ENCODE results near the gene GAS7. TPM values are rescaled to one million over a fixed set of nuclear protein-coding genes. Genes with fewer than 3 reads are reported as not detected.
"Not testable (repeated sequence)": the region's sequence is repeated elsewhere in the genome, so short reads cannot be mapped to it uniquely, and the experiment has no call there.

The GAS7 gene
- total RNA-seq, 1 donor from 2014 or later: 0.26 TPM

DNA sequence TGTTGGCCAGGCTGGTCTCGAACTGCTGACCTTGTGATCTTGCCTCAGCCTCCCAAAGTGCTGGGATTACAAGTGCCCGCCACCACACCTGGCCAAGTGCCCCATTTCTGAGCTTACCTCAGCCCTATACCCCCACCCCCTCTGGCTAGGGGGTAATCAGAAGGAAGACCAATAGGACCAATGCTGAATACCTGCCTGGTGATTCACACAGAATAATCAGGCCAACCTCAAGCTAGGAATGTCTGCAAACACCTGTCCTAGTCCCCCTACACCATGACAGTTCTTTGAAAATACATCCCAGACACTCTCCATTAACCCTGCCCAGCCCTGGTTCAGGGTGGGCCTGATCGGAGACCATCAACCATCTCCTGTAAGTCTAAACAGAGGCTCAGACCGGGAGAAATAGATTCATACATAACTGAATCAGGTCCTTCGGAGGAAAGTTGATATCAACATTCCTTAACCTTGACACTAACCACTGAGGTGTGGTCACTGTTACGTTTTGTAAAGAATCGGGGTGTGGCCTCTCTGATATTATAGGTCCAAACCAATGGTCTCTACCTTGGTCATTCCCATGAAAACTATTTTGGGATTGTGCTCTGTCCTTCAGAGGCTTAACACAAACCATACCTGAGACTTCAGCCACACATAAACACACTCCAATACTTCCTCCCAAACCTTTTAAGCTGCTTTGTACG, 130.8 kb downstream of the GAS7 start:
- intact Hi-C loops (cut with micrococcal nuclease): no loop called here
- H3K4me3 Mint-ChIP-seq: no peak overlapping the region
- H3K27me3 Mint-ChIP-seq: no peaks in the 10 kb centered on the region
- no peaks in the 10 kb centered on the region for H3K4me1 Mint-ChIP-seq
- H3K9me3 Mint-ChIP-seq: no peaks in the 10 kb centered on the region
- no peak overlapping the region for H3K27ac Mint-ChIP-seq
- H3K36me3 Mint-ChIP-seq (ENCODE audit: low read depth): no peaks in the 10 kb centered on the region
- DNase-seq: no peak

DNA sequence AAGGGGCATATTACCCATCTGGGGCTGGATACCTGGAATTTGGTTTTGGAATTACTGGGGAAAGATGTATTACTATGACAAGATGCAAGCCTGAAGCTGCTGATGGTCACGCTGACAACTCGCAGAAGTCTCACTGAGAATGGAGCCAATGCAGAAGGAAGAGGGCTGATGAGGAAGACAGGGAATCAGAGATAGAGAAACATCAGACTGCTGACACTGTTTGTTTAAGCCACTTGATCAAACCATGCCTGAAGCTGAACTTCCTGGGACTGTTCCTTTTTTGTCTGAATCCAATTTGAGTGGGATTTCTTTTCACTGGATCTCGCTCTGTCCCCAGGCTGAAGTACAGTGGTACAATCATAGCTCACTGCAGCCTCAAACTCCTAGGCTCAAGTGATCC, 133.9 kb downstream of the GAS7 start:
- Mint-ChIP-seq H3K27me3 (no peaks in the 10 kb centered on the region), H3K4me3 (no peak overlapping the region), H3K27ac (no peak overlapping the region), H3K36me3 (ENCODE audit: low read depth) (no peaks in the 10 kb centered on the region), H3K4me1 (no peaks in the 10 kb centered on the region), H3K9me3 (no peaks in the 10 kb centered on the region)
- intact Hi-C loops (cut with micrococcal nuclease): no loop called here
- DNase-seq: no peak

DNA sequence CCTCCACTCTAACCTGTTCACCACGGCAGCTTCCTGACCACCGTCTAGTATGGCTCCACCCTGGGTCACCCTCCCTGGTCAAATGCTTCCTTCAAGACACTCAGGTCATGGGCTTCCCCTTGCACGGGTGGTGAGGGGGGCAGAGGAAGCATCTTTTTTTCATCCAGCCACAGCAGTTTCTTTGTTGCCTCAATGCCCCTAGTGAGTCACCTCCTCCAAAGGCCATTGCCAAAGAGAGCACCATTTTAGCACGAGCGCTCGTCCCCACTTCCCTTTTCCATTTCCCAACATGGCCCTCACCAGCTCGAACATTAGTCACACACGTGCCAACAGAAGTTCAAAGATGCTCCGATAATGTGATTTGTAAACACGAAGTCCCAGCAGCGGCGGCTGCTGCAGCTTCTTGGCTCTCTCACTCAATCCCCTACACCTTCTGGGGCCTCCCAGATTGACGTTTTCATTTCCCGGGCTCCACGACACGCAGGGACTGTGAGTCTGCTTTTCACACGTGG, 134.6 kb downstream of the GAS7 start:
- H3K27me3 Mint-ChIP-seq: no peaks in the 10 kb centered on the region
- no peak overlapping the region for H3K27ac Mint-ChIP-seq
- H3K9me3 Mint-ChIP-seq: no peaks in the 10 kb centered on the region
- intact Hi-C loops (cut with micrococcal nuclease): no loop called here
- H3K4me3 Mint-ChIP-seq: no peak overlapping the region
- DNase-seq: no peak
- no peaks in the 10 kb centered on the region for H3K36me3 Mint-ChIP-seq (ENCODE audit: low read depth)
- H3K4me1 Mint-ChIP-seq: no peaks in the 10 kb centered on the region

DNA sequence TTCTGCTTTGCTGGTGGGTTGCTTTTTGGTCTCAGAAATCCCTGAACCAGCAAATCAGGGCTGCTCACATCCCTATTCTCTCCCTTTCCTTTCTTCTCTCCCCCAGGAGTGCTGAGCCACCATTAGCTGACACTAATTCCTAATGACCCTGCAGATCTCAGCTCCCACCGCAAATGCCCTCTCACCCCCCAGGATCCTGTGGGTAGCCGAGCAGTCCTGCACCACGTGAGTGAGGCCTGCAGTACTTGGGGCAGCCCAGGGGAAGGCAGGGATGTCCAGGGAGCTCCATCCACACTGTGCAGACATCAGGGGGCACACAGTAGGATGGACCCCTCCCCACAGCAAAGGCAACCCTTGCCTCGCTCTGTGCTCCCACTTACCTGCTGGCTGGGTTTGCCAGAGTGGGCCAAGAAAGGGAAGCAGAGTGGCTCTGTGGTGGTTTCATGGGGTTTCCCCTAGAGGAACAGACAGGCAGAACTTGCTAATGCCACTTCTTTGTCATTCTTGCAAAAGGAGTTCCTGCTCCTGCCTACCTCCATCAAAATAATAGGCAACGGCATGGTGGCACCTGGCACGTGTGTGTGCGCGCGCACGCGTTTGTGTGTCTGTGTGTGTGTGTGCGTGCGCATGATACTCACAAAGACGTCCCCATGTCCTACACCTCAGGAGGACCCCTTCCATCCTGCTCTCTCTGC, 135.6 kb downstream of the GAS7 start:
- intact Hi-C loops (cut with micrococcal nuclease): no loop called here

DNA sequence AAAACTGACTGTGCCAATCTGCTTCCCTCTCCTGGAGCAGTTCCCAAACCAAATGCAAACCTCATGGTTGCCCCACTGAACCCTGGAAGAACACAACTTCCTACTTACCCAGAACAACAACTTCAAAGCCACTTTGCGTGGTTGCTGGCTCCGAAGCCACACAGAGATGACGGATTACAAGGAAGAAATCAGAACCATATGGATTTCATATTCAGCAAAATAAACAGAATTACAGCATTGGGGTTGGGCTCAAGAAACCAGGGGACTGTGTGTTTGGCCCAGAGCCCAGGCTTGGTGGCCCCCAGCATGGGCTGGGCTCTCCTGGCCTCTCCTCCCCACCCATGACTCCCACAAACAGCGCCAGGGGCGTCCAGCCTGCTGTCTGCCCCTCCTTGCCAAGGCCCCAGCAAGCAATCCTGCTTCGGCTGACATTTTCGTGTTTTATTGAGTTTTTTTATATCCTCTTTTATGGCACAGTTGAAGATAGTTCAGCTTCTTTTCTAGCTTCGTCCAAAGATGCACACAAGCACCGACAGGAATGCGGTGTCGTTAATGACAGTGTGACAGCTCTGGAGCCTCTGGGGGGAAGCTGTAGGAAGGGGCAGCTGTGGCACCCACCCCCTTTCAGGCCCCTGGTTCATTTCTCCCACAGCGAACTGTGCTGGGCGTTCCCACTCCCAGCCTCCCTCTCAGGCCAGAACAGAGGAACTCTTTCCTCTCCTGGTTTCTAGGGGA, 137.1 kb downstream of the GAS7 start:
- intact Hi-C loops (cut with micrococcal nuclease): no loop called here
- Mint-ChIP-seq H3K4me1 (no peaks in the 10 kb centered on the region), H3K27ac (no peak overlapping the region), H3K27me3 (no peaks in the 10 kb centered on the region), H3K4me3 (no peak overlapping the region), H3K36me3 (ENCODE audit: low read depth) (no peaks in the 10 kb centered on the region), H3K9me3 (no peaks in the 10 kb centered on the region)
- no peak for DNase-seq

More for the DNA sequence above, 135.6 kb downstream of the GAS7 start:
- no peaks in the 10 kb centered on the region for H3K4me1 Mint-ChIP-seq
- no peak overlapping the region for H3K4me3 Mint-ChIP-seq
- no peak for DNase-seq
- no peak overlapping the region for H3K27ac Mint-ChIP-seq
- no peaks in the 10 kb centered on the region for H3K36me3 Mint-ChIP-seq (ENCODE audit: low read depth)
- H3K27me3 Mint-ChIP-seq: no peaks in the 10 kb centered on the region
- no peaks in the 10 kb centered on the region for H3K9me3 Mint-ChIP-seq

DNA sequence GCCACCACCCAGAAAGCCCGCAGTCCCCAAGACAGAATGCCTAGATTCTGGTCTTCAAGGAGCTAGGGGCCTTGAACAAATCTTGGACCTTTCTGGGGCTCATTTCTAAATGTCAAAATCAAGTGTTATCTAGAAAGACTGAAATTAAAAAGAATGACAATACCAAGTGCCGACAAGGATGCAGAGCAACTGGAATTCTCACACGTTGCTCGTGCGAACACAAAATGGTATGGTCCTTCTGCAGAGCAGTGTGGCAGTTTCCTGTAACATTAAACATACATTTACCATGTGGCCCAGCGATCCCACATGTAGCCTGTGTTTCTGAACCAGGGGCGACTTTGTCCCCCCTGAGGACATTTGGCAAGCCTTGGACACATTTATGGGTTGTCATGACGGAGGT, 137.9 kb downstream of the GAS7 start:
- intact Hi-C loops (cut with micrococcal nuclease): no loop called here
- H3K27me3 Mint-ChIP-seq: no peaks in the 10 kb centered on the region
- H3K36me3 Mint-ChIP-seq (ENCODE audit: low read depth): no peaks in the 10 kb centered on the region
- H3K4me3 Mint-ChIP-seq: no peak overlapping the region
- no peak overlapping the region for H3K27ac Mint-ChIP-seq
- H3K9me3 Mint-ChIP-seq: no peaks in the 10 kb centered on the region
- no peak for DNase-seq
- H3K4me1 Mint-ChIP-seq: no peaks in the 10 kb centered on the region

DNA sequence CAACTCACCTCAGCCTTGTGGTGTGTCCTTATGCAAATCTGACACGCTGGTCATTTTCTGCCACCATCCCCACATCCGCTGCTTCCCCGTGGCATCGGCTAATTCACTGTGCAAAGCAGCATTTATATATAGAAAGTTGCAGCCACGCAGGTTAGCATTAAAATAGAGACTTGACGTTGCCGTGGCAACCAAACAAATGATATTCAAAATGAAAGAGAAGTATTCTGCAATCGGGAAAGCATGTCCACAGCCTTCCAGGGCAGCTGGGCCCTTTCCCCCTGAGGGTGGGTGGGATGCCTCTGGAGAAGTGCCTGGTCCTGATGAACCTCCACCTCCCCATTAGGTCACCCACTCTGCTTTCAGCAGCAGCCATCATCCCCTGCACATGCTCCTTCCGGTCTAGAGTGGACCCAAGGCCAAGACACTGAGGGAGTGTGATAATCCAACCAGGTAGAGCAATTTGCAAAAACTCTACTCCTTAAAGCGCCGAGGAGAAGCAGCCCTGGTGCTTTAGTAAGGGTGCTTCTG, 138.7 kb downstream of the GAS7 start:
- no peaks in the 10 kb centered on the region for H3K9me3 Mint-ChIP-seq
- no peaks in the 10 kb centered on the region for H3K27me3 Mint-ChIP-seq
- H3K4me1 Mint-ChIP-seq: no peaks in the 10 kb centered on the region
- no peak for DNase-seq
- H3K27ac Mint-ChIP-seq: no peak overlapping the region
- H3K36me3 Mint-ChIP-seq (ENCODE audit: low read depth): no peaks in the 10 kb centered on the region
- intact Hi-C loops (cut with micrococcal nuclease): no loop called here
- no peak overlapping the region for H3K4me3 Mint-ChIP-seq

DNA sequence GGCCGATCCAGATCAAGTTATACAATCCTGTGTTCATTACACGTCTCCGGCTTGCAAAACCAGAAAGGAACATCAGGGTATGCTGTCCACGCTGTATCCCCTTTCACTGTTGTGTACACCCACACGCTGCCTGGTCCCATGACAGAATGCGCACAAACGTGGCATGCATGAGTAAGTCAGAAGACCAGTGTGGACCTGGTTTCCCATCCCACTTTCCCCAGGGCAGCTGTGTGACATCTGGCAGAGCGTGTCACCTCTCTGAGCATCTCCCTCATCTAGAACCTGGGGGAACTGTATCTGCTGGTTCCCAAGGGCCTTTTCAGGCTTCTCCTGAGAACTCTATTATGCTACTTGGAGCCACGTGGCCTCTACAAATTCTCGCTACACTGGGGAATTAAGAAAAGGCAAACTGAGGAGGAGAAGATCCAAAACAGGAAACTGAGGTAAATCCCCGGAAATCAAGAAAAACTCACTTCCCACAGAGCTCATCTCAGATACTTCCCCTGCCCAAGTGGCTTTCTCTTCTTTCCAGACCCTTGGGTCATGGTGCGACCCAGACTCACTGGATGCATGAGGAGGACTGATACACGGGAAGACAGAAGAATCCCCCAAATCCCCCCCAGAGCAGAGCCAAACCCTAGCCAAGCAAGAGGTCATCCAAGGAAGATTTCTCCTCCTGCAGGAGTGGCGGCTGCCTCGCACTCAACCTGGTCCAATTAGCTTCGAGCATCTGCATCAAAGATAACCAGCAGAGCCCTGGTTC, 139.3 kb downstream of the GAS7 start:
- H3K9me3 Mint-ChIP-seq: no peaks in the 10 kb centered on the region

DNA sequence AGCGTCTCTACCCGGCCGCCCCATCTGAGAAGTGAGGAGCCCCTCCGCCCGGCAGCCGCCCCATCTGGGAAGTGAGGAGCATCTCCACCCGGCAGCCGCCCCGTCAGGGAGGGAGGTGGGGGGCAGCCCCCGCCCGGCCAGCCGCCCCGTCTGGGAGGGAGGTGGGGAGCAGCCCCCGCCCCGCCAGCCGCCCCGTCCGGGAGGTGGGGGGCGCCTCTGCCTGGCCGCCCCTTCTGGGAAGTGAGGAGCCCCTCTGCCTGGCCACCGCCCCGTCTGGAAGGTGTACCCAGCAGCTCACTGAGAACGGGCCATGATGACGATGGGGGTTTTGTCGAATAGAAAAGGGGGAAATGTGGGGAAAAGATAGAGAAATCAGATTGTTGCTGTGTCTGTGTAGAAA, 140.9 kb downstream of the GAS7 start:
- H3K4me3 Mint-ChIP-seq; H3K4me1 Mint-ChIP-seq; DNase-seq; H3K27ac Mint-ChIP-seq; intact Hi-C loops (cut with micrococcal nuclease); H3K27me3 Mint-ChIP-seq; H3K36me3 Mint-ChIP-seq (ENCODE audit: low read depth); H3K9me3 Mint-ChIP-seq: not testable (repeated sequence)

More for the DNA sequence above, 139.3 kb downstream of the GAS7 start:
- Mint-ChIP-seq H3K27ac (no peak overlapping the region), H3K36me3 (ENCODE audit: low read depth) (no peaks in the 10 kb centered on the region), H3K4me1 (no peaks in the 10 kb centered on the region), H3K4me3 (no peak overlapping the region), H3K27me3 (no peaks in the 10 kb centered on the region)
- no peak for DNase-seq
- intact Hi-C loops (cut with micrococcal nuclease): no loop called here

DNA sequence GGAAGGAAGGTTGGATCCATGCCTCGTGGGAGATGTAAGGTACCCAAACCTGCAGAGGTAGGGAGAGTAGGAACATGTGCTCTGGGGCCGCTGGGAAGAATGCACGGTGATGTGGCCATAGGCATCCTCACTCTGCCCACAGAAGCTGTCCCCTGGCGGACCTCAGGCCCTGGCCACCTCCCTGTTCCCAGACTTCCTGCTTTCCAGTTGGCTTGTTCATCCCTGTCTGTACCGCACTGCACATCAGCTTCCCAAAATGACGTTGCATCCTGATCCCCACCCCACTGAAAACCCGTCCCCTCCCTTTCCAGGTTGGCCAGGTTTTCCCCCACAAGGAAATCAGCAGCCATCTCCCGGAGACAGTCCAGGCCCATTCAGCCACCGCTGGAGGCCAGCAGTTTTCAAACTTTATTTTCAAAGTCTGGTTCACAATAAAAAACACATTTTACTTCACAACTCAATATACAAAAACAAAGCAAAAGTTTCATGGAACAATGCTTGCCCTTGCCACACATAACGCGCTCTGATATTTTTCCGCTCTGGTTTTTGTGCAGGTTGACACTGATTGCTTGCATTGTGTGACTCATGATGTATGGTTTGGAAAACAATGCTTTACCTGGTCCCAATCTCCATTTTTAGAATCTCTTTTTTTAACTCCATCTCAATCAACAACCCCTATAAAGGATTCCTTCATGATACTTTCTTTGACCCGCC, 143.0 kb downstream of the GAS7 start:
- no peak for DNase-seq
- Mint-ChIP-seq H3K4me1 (no peaks in the 10 kb centered on the region), H3K27ac (no peak overlapping the region), H3K9me3 (no peaks in the 10 kb centered on the region), H3K27me3 (no peaks in the 10 kb centered on the region), H3K4me3 (no peak overlapping the region), H3K36me3 (ENCODE audit: low read depth) (no peaks in the 10 kb centered on the region)
- intact Hi-C loops (cut with micrococcal nuclease): no loop called here

DNA sequence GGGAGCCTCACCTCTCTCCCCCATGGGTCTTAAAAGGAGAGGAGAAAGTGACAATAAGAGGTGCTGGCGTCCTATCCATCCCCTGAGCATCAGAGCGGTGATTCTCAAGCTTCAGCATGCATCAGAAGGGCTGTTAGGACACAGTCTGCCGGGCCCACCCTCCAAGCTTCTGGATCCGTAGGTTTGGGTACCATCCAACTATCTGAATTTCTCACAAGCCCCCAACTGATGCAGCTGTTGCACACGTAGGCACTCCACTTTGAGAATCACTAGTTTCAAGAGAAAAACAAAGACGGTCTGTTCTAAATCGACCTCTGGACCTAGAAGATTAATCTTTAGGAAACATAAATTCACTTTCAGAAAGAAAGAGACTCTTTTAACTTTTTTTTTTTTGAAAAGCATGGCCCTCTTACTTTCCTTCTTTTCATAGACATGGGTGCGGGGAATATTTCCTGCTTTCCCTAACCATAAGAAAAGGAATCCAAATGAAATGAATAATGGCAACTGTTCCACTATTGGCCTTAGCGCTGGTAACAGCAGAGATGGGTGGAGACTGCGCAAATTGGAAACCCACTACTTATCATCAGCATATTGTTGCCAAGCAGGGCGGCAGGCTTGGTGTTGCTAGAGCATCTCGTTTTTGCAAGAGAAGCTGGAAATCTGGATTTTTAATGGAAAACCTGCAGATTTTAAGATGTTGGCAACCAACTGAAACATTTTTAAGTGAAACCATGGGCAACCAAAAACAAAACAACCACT, 144.4 kb downstream of the GAS7 start:
- H3K27ac Mint-ChIP-seq: no peak overlapping the region
- no peaks in the 10 kb centered on the region for H3K27me3 Mint-ChIP-seq
- no peaks in the 10 kb centered on the region for H3K4me1 Mint-ChIP-seq
- no peaks in the 10 kb centered on the region for H3K9me3 Mint-ChIP-seq
- no peak for DNase-seq
- intact Hi-C loops (cut with micrococcal nuclease): no loop called here
- no peaks in the 10 kb centered on the region for H3K36me3 Mint-ChIP-seq (ENCODE audit: low read depth)
- no peak overlapping the region for H3K4me3 Mint-ChIP-seq

DNA sequence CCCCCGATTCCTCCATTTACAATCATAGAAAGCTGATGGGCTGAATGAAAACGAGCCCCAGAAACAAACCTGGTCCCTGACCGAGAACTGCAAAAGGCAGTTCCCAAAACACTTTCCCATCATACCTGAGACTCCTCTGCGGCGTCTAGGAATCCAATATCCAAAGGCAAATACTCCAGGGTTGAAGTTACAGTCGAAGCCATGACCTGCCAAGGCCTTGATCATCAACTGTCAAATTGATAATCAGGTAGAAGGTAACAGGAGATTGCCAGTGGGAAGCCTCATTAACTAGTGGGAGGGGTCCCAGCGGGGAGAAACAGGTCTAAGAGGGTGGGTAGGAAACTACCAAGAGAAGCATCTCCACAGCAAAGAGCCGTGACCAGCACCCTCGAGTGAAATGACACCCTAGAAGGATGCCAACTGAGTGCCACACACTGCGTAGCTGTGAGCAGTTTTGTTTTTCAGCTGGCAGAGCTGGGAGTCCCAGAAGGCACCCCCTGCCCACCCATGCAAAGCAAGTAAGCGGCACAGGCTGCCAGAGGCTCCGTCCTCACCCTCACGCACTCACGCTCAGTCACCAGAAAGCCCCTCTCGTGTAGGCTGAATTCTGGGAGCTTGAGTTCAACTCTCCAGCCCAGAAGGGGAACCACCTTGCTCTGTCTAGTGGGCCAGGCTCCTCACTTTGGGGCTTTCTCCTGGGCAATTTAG, 146.1 kb downstream of the GAS7 start:
- Mint-ChIP-seq H3K27me3 (no peaks in the 10 kb centered on the region), H3K9me3 (no peaks in the 10 kb centered on the region), H3K36me3 (ENCODE audit: low read depth) (no peaks in the 10 kb centered on the region), H3K4me1 (no peaks in the 10 kb centered on the region), H3K27ac (no peak overlapping the region), H3K4me3 (no peak overlapping the region)
- intact Hi-C loops (cut with micrococcal nuclease): no loop called here
- DNase-seq: no peak
